ENCODE results near the gene RAB23. TPM values are rescaled to one million over a fixed set of nuclear protein-coding genes. Genes with fewer than 3 reads are reported as not detected.

The RAB23 gene
- total and polyA plus RNA-seq, 4 donors, result 24.8 to 59.2 (median 51.5) TPM

- 4 to 10% methylated on average over 2 of the region's 2 CpGs for WGBS, 2 donors
- H3K27ac ChIP-seq (ENCODE audit: low read depth in 1 of 2, low read length in 2 of 2), result peak overlapping the region; percentile 77 to 84
- peaks cover 2 to 25% of the 10 kb centered on the region in 2 donors for H3K4me1 ChIP-seq (ENCODE audit: control insufficient read depth in 1 of 2, insufficient read depth in 2 of 2, low read length in 2 of 2)
- H3K4me3 ChIP-seq (ENCODE audit: low read length in 2 of 2), result no peak overlapping the region
- H3K27me3 ChIP-seq (ENCODE audit: control insufficient read depth in 1 of 2, insufficient read depth in 2 of 2, low read length in 1 of 2), result no peaks in the 10 kb centered on the region
- DNase-seq (no peak), ATAC-seq (ENCODE audit: low FRiP score) (peak; percentile 70)
- no peaks in the 10 kb centered on the region for H3K9me3 ChIP-seq (ENCODE audit: control insufficient read depth, low read length)
- no peaks in the 10 kb centered on the region for H3K36me3 ChIP-seq (ENCODE audit: control insufficient read depth in 1 of 2, insufficient read depth in 2 of 2, low read length in 1 of 2)
- intact Hi-C loops (cut with DNase I), result loop anchor here (5.0 to 10.0 kb wide), 3 partner anchors 40 to 90 kb away; partner anchors contain the start of genes BAG2 (in 2 of the 2) and RAB23 (in 1 of the 2)
These were observed 39.8 kb upstream of the RAB23 start for GRCh38 chr6:57261926-57262325.

GRCh38 chr6:57259064-57259463 is 37.0 kb upstream of the RAB23 start:
- H3K27me3 ChIP-seq (ENCODE audit: control insufficient read depth in 1 of 2, insufficient read depth in 2 of 2, low read length in 1 of 2), result no peaks in the 10 kb centered on the region
- ATAC-seq (ENCODE audit: low FRiP score) (no peak), DNase-seq (no peak)
- no peak overlapping the region for H3K4me3 ChIP-seq (ENCODE audit: low read length in 2 of 2)
- H3K9me3 ChIP-seq (ENCODE audit: control insufficient read depth, low read length), result no peaks in the 10 kb centered on the region
- WGBS, 2 donors, result 86 to 87% methylated on average over 2 of the region's 2 CpGs
- H3K36me3 ChIP-seq (ENCODE audit: control insufficient read depth in 1 of 2, insufficient read depth in 2 of 2, low read length in 1 of 2), result no peaks in the 10 kb centered on the region
- intact Hi-C loops (cut with DNase I), result no loop called here
- H3K27ac ChIP-seq (ENCODE audit: low read depth in 1 of 2, low read length in 2 of 2), result peak overlapping the region; percentile 34 to 92
- H3K4me1 ChIP-seq (ENCODE audit: control insufficient read depth in 1 of 2, insufficient read depth in 2 of 2, low read length in 2 of 2), result peaks cover 2 to 20% of the 10 kb centered on the region in 2 donors

- Histone ChIP-seq H3K9me3 (ENCODE audit: control insufficient read depth, low read length) (no peaks in the 10 kb centered on the region), H3K27me3 (ENCODE audit: control insufficient read depth in 1 of 2, insufficient read depth in 2 of 2, low read length in 1 of 2) (no peaks in the 10 kb centered on the region), H3K36me3 (ENCODE audit: control insufficient read depth in 1 of 2, insufficient read depth in 2 of 2, low read length in 1 of 2) (no peaks in the 10 kb centered on the region), H3K4me1 (ENCODE audit: control insufficient read depth in 1 of 2, insufficient read depth in 2 of 2, low read length in 2 of 2) (peaks cover 2 to 16% of the 10 kb centered on the region in 2 donors), H3K27ac (ENCODE audit: low read depth in 1 of 2, low read length in 2 of 2) (peak overlapping the region; percentile 92), H3K4me3 (ENCODE audit: low read length in 2 of 2) (peak overlapping the region in 1 of 2 donors; percentile 11)
- ATAC-seq (ENCODE audit: low FRiP score) (peak; percentile 72), DNase-seq (no peak)
- 1 to 7% methylated on average over 10 of the region's 10 CpGs for WGBS, 2 donors
- intact Hi-C loops (cut with DNase I), result no loop called here
These were observed 35.9 kb upstream of the RAB23 start for GRCh38 chr6:57257911-57258541.

GRCh38 chr6:57256541-57256940 is 34.4 kb upstream of the RAB23 start:
- WGBS, 2 donors, result 7 to 23% methylated on average over 1 of the region's 1 CpG
- intact Hi-C loops (cut with DNase I), result no loop called here

GRCh38 chr6:57255451-57256169 is 33.5 kb upstream of the RAB23 start:
- Histone ChIP-seq H3K4me1 (ENCODE audit: control insufficient read depth in 1 of 2, insufficient read depth in 2 of 2, low read length in 2 of 2) (peaks cover 0 to 7% of the 10 kb centered on the region in 2 donors), H3K36me3 (ENCODE audit: control insufficient read depth in 1 of 2, insufficient read depth in 2 of 2, low read length in 1 of 2) (no peaks in the 10 kb centered on the region), H3K9me3 (ENCODE audit: control insufficient read depth, low read length) (no peaks in the 10 kb centered on the region), H3K27ac (ENCODE audit: low read depth in 1 of 2, low read length in 2 of 2) (no peak overlapping the region), H3K4me3 (ENCODE audit: low read length in 2 of 2) (no peak overlapping the region), H3K27me3 (ENCODE audit: control insufficient read depth in 1 of 2, insufficient read depth in 2 of 2, low read length in 1 of 2) (no peaks in the 10 kb centered on the region)
- ATAC-seq (ENCODE audit: low FRiP score) (no peak), DNase-seq (no peak)
- intact Hi-C loops (cut with DNase I), result no loop called here
- 89 to 94% methylated on average over 4 of the region's 4 CpGs for WGBS, 2 donors

More at GRCh38 chr6:57256541-57256940, 34.4 kb upstream of the RAB23 start:
- no peak overlapping the region for H3K4me3 ChIP-seq (ENCODE audit: low read length in 2 of 2)
- no peaks in the 10 kb centered on the region for H3K9me3 ChIP-seq (ENCODE audit: control insufficient read depth, low read length)
- no peaks in the 10 kb centered on the region for H3K36me3 ChIP-seq (ENCODE audit: control insufficient read depth in 1 of 2, insufficient read depth in 2 of 2, low read length in 1 of 2)
- H3K4me1 ChIP-seq (ENCODE audit: control insufficient read depth in 1 of 2, insufficient read depth in 2 of 2, low read length in 2 of 2), result peaks cover 0 to 7% of the 10 kb centered on the region in 2 donors
- DNase-seq (no peak), ATAC-seq (ENCODE audit: low FRiP score) (no peak)
- H3K27me3 ChIP-seq (ENCODE audit: control insufficient read depth in 1 of 2, insufficient read depth in 2 of 2, low read length in 1 of 2), result no peaks in the 10 kb centered on the region
- no peak overlapping the region for H3K27ac ChIP-seq (ENCODE audit: low read depth in 1 of 2, low read length in 2 of 2)

GRCh38 chr6:57254055-57254717 is 32.1 kb upstream of the RAB23 start:
- 28 to 34% methylated on average over 4 of the region's 4 CpGs for WGBS, 2 donors
- Histone ChIP-seq H3K4me3 (ENCODE audit: low read length in 2 of 2) (no peak overlapping the region), H3K27me3 (ENCODE audit: control insufficient read depth in 1 of 2, insufficient read depth in 2 of 2, low read length in 1 of 2) (no peaks in the 10 kb centered on the region), H3K36me3 (ENCODE audit: control insufficient read depth in 1 of 2, insufficient read depth in 2 of 2, low read length in 1 of 2) (no peaks in the 10 kb centered on the region), H3K4me1 (ENCODE audit: control insufficient read depth in 1 of 2, insufficient read depth in 2 of 2, low read length in 2 of 2) (peaks cover 0 to 7% of the 10 kb centered on the region in 2 donors), H3K27ac (ENCODE audit: low read depth in 1 of 2, low read length in 2 of 2) (peak overlapping the region in 1 of 2 donors; percentile 43), H3K9me3 (ENCODE audit: control insufficient read depth, low read length) (no peaks in the 10 kb centered on the region)
- no peak for ATAC-seq (ENCODE audit: low FRiP score)
- intact Hi-C loops (cut with DNase I), result no loop called here
- DNase-seq, result no peak

- no peak for DNase-seq
- peak; percentile 55 for ATAC-seq (ENCODE audit: low FRiP score)
- intact Hi-C loops (cut with DNase I), result no loop called here
- Histone ChIP-seq H3K36me3 (ENCODE audit: control insufficient read depth in 1 of 2, insufficient read depth in 2 of 2, low read length in 1 of 2) (no peaks in the 10 kb centered on the region), H3K9me3 (ENCODE audit: control insufficient read depth, low read length) (no peaks in the 10 kb centered on the region), H3K27me3 (ENCODE audit: control insufficient read depth in 1 of 2, insufficient read depth in 2 of 2, low read length in 1 of 2) (no peaks in the 10 kb centered on the region), H3K4me3 (ENCODE audit: low read length in 2 of 2) (no peak overlapping the region), H3K4me1 (ENCODE audit: control insufficient read depth in 1 of 2, insufficient read depth in 2 of 2, low read length in 2 of 2) (peaks cover 0 to 5% of the 10 kb centered on the region in 2 donors), H3K27ac (ENCODE audit: low read depth in 1 of 2, low read length in 2 of 2) (peak overlapping the region in 1 of 2 donors; percentile 12)
- 0 to 6% methylated on average over 1 of the region's 1 CpG for WGBS, 2 donors
These were observed 30.9 kb upstream of the RAB23 start for GRCh38 chr6:57252975-57253374.

- ATAC-seq (ENCODE audit: low FRiP score) (peak; percentile 80), DNase-seq (no peak)
- peak overlapping the region in 1 of 2 donors; percentile 26 for H3K27ac ChIP-seq (ENCODE audit: low read depth in 1 of 2, low read length in 2 of 2)
- 46 to 52% methylated on average over 9 of the region's 9 CpGs for WGBS, 2 donors
- intact Hi-C loops (cut with DNase I), result no loop called here
- peaks cover 0 to 5% of the 10 kb centered on the region in 2 donors for H3K4me1 ChIP-seq (ENCODE audit: control insufficient read depth in 1 of 2, insufficient read depth in 2 of 2, low read length in 2 of 2)
- no peaks in the 10 kb centered on the region for H3K9me3 ChIP-seq (ENCODE audit: control insufficient read depth, low read length)
- no peaks in the 10 kb centered on the region for H3K36me3 ChIP-seq (ENCODE audit: control insufficient read depth in 1 of 2, insufficient read depth in 2 of 2, low read length in 1 of 2)
- H3K27me3 ChIP-seq (ENCODE audit: control insufficient read depth in 1 of 2, insufficient read depth in 2 of 2, low read length in 1 of 2), result no peaks in the 10 kb centered on the region
- no peak overlapping the region for H3K4me3 ChIP-seq (ENCODE audit: low read length in 2 of 2)
These were observed 30.0 kb upstream of the RAB23 start for GRCh38 chr6:57252137-57252536.

Measured in aorta (tissue), 5 donors.